Esophagus mucosa (tissue), 1 donor: Measurements from ENCODE around the gene PDE2A. TPM values are rescaled to one million over a fixed set of nuclear protein-coding genes. Genes with fewer than 3 reads are reported as not detected.
A peak's percentile ranks its signal among the peaks of the same experiment; 100 is the strongest.

ENCODE experiments used
- ATAC-seq: fragments of 200-7000 bp; cut with Tn5 transposase; one replicate; pipeline ENCODE4 v1.9.1; 2020
- total RNA-seq: library from RNA; stranded (reverse); gene quantifications from one replicate; pipeline ENCODE4 v1.2.4, GENCODE V29; 2023
- donor health status: DM: yes; HTN: yes; CAD: no.

The PDE2A gene
- total RNA-seq, 1 donor from 2014 or later = 6.0 TPM

DNA sequence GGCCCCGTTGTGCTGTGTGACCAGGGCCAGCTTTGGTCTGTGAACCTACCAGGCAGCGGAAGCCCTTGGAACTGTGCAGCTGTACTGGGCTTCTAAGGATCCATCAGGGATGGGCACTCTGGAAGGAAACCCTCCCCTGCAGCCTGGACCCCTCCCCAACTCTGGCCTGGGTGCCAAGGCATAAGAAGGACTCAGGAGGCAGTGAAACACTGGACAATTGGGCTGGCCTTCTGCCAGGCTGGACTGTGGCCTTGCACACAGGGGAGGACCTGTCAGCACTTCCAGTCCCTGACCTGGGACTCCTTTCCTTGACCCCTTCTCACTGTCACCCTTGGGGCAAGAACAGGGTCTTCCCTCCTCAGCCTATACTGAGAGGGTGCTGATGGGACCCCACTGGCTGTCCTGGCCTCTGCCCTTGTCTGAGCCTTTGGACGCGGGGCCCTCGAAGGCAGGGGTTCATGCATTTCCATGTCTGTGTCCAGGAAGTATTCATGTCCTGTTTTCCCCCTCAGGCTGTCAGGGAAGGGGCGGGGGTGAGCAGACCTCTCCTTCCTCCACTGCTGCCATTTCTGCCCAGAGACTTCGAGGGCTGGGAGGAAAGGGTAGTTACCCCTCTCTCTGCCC lies 39.6 kb downstream of the PDE2A start:
- ATAC-seq = no peak

DNA sequence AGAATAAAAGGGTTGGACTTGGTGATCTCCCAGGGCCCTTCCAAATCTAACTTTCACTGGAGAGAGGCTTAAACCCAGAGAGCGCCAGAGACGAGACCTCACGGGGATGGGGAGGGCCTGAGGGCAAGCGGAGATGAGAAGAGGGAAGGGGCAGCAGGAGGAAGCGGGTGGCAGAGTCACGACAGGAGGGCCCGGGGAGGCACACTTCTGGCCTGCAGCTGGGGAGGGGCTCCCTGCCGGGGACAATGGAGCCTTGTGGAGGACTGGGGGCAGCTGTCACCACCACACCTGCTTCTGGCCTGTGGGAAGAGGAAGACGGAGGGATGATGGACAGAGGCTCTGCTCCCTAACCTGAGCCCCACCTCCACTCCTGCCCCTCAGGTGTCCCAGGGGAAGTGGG lies 40.2 kb downstream of the PDE2A start:
- no peak for ATAC-seq

DNA sequence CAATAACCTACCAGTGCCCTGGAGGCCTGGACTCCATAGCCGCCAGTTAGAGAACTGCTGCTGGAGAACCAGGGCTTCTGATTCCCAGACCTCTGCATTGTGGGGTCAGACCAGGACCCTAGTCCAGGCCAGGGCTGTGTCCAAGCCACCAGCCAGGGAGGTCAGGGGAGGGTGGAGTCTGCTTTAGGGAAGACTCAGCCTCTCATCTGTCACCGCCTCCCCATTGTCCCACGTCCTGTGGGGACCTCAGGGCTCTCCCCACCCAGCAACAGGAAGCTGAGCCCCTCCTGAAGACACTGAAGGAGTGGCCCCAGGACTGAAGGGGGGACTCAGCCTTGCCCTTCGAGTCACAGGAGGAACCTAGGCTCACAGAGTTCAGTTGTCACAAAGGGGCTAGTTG lies 41.2 kb downstream of the PDE2A start:
- no peak for ATAC-seq

DNA sequence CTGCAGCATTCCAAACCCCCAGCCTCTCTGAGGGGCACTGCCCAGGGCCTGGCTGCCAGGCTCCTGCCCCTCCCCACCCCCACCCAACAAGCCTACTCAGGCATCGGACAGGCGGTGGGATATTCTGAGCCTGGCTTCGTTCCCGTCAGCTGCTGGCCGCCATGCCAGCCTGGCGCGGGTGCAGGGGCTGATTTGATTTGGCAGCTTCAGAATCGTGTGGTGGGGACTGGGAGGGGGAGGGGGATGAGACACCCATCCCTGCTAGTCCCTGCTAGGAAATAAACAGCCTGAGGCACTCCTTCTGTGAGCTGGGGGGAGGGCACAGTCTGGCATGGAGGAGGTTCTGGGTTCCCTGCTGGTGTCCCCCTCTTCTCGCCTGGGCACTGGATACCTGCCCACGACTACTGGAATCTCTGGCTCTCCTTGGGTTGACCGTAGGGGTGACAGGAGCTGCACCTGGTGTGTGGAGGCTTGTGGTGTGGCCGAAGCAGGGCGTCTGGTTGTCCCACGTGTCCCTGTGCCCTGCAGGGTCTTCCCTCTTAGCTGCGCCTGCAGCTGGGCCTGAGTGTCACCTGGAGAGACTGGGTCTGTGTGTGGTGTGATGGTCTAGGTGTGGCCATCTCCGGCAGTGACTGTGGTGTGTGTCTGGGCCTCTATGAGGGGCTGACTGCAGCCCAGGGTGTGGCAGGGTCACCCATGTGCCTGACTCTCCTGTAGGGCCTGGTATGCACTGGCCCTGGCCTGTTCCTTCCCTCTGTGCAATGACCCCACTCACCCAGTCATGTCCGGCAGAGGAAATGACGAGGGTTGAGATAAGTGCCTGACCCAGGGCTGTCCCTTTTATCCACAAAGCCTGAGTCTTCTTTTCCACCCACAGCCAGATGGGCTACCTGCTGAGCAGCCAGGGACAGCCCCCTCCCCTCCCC lies 42.2 kb downstream of the PDE2A start:
- peak; percentile 59 for ATAC-seq

DNA sequence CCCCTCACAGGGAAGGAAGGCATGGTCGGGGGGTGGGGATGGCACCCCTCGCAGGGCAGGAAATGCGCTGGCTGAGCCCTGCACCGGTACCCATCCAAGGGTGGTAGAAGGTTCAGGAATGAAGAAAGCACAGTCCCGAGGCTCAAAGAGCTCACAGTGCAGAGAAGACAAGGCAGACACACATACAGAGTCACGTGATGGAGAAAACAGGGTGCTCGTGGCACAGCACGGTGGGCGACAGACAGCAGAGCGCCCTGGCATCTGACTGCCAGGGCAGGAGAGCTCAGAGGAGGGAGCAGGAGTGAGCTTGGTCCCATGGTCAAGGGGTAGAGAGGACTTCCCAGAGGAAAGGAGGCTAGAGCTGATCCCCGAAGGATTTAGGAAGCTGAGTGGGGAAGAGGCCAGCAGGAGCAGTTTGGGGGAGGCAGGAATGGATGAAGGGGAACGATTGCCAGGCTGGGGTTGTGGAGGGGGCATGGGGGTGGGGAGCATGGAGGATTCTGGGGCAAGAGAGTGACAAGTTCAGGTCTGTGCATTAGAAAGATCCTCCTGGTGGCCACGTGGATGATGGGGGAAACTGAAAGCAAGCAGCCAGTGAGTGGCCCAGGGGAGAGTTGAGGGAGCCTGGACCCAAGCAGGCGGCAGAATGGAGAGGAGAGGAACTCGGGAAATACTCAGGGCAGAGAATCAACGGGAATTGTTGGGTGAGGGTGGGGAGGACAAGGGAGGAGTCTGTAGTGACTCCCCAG lies 43.9 kb downstream of the PDE2A start:
- ATAC-seq = no peak

DNA sequence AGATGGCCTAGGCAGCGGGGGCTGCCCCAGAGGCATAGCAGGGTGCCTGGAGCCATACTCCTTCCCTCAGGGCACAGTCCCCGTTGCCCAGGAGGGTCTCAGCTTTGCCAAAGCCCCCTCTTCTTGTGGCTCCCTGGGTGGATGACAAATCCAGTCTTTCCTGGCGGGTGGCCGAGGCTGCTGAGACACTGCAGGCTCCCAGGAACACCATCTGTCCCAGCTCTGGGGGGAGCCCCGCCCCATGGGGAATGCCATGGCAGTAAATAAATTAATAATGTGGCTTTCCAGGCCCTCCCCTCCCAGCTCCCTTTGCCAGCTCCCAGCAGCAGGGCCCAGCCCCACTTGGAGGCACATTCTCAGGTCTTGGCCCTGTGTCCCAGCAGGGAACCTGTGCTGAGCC lies 45.0 kb downstream of the PDE2A start:
- ATAC-seq = no peak

DNA sequence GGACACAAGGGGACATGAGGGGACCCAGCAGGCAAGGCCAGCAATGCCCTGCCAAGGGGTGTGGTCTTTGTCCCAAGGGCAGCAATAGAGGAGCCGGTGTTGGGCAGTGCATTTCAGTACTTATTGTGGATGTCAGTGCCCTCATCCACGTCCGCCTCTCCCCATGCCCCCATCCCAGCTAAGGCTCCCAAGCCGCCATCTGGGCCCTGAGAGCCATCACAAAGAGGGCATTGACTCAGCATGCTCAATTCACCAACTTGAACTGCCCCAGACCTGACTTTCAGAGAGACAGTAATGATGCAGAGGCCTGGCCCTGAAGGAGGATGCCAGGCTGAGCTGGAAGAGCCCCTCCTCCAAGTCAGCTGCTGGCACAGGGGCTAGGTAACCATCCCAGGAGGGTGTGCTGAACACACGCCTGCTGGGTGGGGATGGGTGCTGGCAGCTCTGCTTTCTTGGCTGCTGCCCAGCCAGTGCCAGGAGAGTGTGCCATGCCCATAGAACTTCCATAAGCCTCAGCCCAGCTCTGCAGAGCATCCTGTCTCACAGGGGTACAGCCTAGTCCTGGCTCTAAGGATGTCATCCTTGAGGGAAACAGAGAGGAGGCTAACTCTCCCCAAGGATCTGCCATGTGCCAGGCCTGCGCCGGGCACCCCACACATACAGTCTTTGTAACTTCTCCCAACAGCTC lies 46.5 kb downstream of the PDE2A start:
- no peak for ATAC-seq

DNA sequence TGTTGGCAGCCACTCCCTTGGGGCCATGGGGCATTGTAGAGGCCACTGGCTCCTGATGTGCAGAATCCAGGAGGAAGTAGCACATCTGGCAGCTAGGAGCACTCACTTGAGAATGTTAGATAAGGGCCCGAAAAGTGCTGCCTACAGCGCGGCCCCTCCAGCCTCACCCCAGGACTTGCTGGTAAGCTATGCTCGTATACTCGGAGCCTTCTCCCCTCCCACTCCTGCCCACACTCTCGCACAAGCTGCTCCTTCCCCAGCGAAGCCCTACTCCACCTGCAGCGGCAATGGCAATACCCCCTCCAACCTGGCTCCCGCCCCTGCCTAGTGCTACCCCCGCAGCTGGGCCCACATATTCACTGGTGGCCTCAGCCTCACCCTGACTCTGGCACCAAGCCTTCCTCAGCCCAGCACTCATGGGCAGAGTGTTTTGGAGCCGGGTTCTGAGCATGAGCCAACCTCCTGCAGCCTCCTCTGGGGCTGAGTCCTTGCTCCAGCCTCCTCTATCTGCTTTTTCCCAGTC lies 47.7 kb downstream of the PDE2A start:
- ATAC-seq = no peak

DNA sequence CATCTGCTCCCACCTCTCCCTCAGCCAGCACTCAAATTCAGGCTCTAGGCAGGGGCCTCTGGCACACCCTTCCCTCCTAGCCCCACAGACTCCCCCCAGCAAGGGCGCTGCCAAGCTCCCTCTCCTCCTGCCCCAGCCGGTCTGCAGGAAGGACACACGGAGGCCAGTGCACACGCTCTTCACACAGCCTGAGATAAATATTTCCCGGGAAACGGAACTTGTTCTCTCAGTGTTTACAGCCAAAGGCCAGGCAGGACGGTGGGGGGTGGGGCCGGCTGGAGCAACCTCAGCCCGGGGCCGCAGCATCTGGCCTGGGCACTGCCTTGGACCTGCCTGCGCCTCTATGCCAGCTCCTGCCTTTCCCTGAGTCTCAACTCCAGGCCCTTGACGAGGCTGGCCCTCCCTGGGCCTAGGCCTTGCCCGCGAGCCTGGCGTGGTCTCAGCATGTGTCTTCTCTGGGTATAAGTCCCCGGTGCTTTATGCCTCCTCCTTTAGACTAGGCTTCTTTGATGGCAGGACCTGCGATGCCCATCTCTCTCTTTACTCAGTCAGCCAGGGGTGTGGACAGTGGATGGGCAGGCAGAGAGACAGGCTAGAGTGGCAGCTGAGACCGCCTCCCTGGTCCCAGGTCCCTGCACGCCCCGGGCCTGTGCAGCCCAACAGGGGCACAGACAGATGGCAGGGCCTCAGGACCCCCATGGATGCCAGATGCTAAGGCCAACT lies 48.4 kb downstream of the PDE2A start:
- ATAC-seq = peak; percentile 28

DNA sequence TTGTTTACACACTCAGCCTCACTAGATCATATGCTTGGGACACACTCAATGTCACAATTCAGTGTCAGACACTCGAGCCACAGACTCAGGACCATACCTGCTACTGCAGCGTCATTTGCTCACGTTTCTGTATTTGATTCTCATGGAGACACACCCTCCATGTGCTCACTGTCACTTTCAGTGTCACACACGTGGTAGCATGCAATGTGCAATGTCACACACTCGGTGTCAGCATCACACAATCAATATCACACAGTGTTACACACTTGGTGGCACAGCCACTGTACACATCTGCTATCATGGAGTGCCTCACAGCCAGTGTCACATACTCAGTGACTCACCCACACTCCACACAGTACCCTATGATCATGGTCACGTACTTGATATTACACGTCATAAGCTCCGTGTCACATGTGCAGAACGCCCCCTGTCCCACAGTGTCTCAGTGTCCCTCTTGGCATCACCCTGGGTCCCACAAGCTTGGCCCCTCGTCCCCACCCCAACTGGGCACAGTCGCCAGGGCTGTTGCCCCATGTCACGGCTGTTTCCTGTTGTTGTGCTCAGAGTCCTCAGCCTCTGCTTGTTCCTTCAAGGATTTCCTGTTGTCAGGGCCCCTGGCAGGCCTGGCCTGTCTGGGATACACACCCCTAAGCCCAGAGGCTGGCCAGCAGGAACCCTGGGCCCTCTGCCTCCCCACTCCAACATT lies 49.6 kb downstream of the PDE2A start:
- peak; percentile 33 for ATAC-seq

DNA sequence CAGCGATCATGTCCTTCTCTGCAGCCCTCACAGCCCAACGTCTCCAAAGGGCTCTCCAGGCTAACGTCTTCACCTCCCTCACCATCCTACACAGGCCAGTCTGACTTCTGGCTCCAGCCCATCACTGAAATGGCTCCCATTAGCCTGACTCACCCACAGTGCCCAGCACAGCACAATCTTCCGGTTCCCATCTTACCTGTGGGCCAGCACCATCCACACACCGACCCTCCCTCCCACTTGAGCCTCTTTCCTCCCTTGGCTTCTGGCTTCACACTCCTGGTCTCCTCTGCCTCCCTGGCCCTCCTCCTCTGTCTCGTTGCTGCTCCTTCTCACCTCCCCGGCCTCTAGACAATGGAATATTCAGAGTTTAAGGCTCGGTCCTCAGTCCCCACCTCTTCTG lies 51.2 kb downstream of the PDE2A start:
- ATAC-seq = no peak

DNA sequence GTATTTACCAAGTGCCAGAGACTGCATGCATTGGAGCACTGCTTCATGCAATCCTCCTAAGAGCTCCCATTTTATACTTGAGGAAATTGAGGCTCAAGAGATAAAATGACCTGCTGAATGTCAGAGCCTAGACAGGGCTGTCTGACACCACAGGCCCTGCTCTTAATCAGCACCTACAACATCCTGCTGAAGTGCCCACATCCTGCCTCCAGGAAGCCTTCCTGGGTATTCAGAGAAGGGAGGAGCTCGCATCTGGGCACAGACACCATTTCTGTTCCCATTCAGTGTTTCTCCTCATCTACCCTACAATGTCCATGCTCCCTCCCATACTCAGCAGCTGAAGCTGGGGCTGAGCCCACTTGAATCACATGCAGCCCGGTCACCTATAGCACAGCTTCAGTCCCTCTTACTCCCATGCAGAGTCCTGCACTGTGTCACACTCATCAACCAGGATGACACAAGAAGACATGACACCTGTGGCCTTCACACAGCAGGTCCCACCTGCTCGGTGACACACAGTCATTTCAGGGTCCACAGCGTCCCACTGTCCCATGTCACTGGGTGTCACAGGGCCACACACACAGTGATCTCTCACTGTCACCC lies 53.1 kb downstream of the PDE2A start:
- ATAC-seq = no peak

DNA sequence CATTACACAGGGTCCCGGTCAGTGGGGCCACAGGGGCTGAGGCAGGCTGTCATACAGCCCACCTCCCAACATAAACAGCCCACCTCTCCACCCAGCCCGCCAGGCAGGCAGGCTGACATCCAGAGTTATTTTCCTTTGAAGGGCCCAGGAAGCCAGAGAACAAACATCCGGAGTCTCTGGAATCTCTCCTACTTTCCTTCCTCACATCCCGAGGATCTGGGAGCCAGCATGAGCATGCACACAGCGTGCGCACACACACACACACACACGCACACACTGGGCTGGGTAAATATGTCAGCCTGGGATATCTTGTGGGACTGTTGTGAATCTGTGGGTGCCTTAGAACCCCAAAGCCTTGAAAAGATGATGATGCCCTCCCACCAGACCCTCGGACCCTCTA lies 55.4 kb downstream of the PDE2A start:
- ATAC-seq = no peak

DNA sequence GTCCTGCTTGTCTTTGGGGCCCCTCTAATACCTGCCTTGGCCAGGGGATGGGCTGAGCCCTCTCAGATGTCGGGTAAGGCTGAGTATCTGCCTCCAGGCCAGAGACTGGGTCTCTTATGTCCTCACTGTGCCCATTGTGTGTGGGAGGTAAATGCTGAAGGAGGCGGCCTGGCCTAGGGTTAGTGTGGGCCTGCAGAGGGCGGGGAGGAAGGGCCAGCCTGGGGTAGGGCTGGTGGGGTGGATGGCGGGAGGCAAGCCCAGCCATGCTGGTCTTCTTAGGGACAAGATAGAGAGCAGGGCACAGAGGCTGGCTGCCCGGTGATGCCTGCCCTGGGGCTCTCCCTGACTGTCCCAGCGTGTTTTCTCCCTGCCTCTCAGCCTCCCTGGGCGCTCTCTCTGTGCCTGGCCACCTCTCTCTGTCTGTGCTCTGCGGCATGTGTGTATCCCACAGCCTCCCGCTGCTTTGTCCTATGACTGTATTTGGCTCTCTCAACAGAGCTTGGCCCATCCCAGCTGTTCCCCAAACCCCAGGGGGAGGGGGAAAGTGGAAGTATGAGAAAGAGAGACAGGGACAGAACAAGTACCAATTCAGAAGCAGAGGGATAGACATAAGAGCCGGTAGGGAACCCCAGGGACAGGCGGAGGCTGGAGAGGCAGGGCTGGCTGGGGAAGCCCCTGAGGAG lies 57.0 kb downstream of the PDE2A start:
- no peak for ATAC-seq

DNA sequence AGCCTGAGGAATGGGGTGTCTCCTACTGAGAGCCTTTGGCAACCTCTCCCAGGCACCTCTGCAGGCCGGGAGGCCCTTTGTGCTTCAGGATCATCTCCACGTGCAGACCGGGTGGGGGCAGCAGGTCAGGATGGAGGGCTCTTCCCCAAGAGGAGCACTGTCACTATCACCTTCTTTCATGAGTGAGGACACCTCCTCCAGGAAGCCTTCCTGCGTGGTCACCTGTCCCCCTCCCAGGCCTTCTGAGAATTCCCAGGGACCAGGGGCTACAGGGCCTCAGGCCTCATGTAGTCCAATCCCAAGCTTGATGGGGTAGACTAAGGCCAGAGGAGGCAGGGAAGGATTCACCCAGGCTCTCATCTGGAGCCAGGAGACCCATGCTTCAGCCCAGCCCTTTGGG lies 57.6 kb downstream of the PDE2A start:
- ATAC-seq = no peak

DNA sequence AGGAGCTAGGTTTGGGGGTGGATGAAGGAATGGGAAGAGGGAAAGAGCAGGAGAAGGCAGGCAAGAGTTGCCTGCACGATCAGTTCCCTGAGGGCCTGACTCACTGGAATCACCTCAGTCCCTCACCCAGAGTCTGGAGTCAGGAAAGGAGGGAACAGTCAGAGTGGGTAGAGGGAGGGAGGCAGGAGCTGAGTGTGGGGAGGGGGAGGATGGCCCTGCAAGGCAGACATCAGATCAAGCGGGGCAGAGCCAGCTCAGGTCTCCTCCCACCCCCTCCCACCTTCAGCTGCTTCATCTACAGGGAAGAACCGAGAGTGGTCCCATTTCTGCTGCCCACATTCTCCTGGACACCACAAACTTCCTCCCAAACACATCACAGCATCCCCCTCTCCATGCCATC lies 58.9 kb downstream of the PDE2A start:
- ATAC-seq = no peak

DNA sequence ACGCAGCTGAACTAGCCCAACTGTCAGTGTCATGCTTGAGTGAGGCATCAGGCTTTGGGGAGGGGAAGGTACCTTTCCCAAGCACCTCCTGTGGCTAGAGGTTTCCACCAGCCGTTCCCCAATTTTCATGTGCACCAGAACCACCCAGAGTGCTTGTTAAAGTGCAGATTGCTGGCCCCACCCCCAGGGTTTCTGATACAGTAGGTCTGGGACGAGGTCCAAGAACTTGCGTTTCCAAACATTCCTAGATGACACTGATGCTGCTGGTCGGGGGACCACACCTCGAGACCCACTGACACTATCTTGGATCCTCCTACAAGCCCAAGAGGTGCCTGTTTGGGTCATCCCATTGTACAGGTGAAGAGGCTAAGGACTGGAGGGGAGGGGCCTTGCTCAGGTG lies 59.8 kb downstream of the PDE2A start:
- ATAC-seq = no peak

DNA sequence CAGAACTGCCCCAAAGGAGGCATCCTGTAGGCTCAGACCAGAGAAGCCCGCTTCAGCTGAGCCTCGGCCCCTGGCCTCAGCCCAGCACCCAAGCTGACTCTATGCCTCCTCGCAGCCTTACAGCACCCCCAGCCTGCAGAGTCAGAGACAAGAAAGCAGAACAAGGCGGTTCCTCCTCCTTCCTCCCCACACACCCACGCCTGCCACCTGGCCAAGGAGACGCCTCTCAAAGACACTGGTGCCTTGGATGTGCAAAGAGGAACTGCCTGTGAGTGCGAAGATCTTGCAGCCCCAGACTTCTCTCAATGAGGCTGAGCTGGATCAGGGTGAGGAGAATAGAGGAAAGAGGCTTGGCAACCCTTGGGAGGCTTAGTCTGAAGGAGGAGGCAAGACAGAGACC lies 60.2 kb downstream of the PDE2A start:
- ATAC-seq = peak; percentile 39

DNA sequence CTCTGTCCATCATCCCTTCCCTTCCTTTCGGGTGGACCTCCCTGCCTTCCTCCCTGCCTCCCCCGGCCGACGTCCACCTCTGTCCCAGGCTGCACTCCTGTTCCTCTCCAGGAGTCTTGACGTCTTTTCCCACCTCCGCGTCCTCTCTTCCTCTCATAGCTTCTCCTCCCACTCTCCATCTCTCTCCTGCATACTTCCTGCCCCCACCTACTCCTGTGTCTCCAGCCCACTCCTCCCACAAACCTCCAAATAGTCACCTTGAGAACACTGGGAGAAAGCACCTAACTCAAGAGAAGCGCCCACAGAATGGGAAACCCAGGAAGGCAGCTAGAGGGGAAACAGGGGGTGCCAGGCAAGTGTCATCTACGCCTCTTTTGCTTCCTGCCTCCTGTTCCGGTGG lies 60.8 kb downstream of the PDE2A start:
- no peak for ATAC-seq

DNA sequence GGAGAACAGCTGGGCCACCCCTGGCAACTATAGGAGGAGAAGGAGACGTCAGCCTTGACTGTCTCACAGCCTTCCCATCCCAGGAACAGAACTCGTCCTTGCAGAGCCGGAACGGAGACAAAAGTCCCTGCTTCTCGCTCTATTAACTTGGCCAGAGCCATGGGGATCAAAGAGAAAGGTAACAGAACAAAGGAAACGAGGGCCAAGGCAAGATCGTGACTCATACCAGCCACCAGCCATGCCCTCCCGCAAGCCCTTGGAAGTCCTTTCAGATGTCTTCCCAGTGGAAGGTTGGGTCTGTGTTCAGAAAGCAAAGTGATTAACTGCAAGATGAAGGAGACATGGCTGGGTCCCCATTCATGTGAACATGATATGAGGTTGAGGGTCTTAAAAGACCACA lies 64.7 kb downstream of the PDE2A start:
- peak; percentile 12 for ATAC-seq
